Peyer's patch (tissue), 4 donors: ENCODE measurements around the gene PDCD4.

Experiments used
- POLR2A ChIP-seq, 2 donors: fragments of 450-650 bp; IDR thresholded peaks; one replicate each; pipeline ENCODE4 v1.5.1; 2017; ENCODE audit warnings: antibody characterized with exemption in 2 of 2, mild to moderate bottlenecking in 2 of 2, moderate library complexity in 2 of 2
- TF ChIP-seq, protein P1 (sequence below), 6 experiments: fragments of 450-650 bp in 4 of 6; fragments of 200-600 bp in 2 of 6; sonication (generic) in 1 of 6; IDR thresholded peaks; one replicate each; pipeline ENCODE4 v1.5.1; 2017 to 2019; ENCODE audit warnings: antibody characterized with exemption in 6 of 6, mild to moderate bottlenecking in 3 of 6, moderate library complexity in 1 of 6

DNA sequence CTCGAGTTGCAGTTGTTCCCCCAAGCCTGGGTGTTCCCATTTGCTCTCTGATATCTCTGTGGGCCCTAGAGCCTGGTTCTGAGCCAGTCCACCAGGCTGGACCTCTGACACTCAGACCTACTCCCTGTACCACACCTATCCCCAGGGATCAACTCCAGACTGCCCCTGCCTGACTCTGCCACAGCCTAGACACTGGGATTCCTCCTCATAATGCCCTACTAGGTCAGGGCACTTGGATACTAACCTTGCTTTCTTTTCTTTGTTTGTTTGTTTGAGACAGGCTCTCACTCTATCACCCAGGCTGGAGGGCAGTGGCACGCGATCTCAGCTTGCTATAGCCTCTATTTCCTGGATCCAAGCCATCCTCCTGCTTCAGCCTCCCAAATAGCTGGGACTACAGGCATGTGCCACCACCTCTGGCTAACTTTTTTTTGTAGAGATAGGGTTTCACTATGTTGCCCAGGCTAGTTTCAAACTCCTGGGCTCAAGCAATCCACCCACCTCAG is 30.8 kb upstream of the PDCD4 start:
- TF ChIP-seq, protein P1, sequence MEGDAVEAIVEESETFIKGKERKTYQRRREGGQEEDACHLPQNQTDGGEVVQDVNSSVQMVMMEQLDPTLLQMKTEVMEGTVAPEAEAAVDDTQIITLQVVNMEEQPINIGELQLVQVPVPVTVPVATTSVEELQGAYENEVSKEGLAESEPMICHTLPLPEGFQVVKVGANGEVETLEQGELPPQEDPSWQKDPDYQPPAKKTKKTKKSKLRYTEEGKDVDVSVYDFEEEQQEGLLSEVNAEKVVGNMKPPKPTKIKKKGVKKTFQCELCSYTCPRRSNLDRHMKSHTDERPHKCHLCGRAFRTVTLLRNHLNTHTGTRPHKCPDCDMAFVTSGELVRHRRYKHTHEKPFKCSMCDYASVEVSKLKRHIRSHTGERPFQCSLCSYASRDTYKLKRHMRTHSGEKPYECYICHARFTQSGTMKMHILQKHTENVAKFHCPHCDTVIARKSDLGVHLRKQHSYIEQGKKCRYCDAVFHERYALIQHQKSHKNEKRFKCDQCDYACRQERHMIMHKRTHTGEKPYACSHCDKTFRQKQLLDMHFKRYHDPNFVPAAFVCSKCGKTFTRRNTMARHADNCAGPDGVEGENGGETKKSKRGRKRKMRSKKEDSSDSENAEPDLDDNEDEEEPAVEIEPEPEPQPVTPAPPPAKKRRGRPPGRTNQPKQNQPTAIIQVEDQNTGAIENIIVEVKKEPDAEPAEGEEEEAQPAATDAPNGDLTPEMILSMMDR (IDR thresholded peaks at IDR 0.05) = no peak
- TF ChIP-seq POLR2A (IDR thresholded peaks at IDR 0.05) = no peak
